Measurements from ENCODE around the gene TSSC4.

- no peak for TF ChIP-seq MAFK (IDR thresholded peaks at IDR 0.05; ENCODE audit: low read length)
- TF ChIP-seq ZNF589 (CRISPR knock-in tag; IDR thresholded peaks at IDR 0.05; ENCODE audit: low read depth): no peak
- no peak for TF ChIP-seq CHD4 (IDR thresholded peaks at IDR 0.05; ENCODE audit: insufficient read depth, insufficient replicate concordance, low read depth, low read length, poor library complexity, severe bottlenecking)
- TF ChIP-seq SPI1 (IDR thresholded peaks at IDR 0.05; ENCODE audit: borderline replicate concordance, low read depth, low read length): no peak
- TF ChIP-seq FIP1L1 (IDR thresholded peaks at IDR 0.05; ENCODE audit: low read depth, low read length, poor library complexity, severe bottlenecking): no peak
- TF ChIP-seq, protein P1, sequence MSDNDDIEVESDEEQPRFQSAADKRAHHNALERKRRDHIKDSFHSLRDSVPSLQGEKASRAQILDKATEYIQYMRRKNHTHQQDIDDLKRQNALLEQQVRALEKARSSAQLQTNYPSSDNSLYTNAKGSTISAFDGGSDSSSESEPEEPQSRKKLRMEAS (CRISPR knock-in tag; IDR thresholded peaks at IDR 0.05): no peak
- TF ChIP-seq ZFP36 (IDR thresholded peaks at IDR 0.05; ENCODE audit: low read depth, low read length, partially characterized antibody): no peak
These were observed 32.1 kb downstream of the TSSC4 start for GRCh38 chr11:2432628-2433071.

Data from K562 (cell line).